ENCODE data around the gene GOLGA3.
A peak's percentile ranks its signal among the peaks of the same experiment; 100 is the strongest.

The GOLGA3 gene

DNA sequence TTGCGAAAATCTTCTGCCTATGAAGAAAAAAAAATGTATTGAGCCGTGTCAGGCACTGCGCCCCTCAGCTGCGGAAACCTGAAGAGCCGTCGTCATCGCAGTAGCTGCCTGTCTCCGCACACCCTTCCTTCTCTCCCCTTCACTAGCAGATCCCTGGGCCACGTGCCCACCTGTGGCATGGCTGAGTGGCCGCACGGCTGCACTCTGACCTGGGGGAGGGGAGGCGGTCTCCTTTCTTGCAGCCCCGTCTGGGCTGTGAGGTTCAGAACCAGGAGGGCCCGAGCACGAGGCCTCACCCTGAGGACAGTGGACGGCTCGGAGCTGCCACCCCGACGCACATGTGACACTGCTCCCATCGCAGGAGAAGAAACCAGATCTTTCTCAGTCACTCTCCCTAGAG, 93.2 kb downstream of the GOLGA3 start:
- peaks cover 98 to 100% (median 100%) of the 10 kb centered on the region in 11 experiments for H3K36me3 ChIP-seq
- no peak overlapping the region for H3K27ac ChIP-seq
- TF ChIP-seq Cebpa-rat (IDR thresholded peaks at IDR 0.05): no peak
- no peak overlapping the region for H3K4me3 ChIP-seq
- H3K27me3 ChIP-seq: no peaks in the 10 kb centered on the region
- no peak overlapping the region for H3K9ac ChIP-seq
- peaks cover 0 to 5% (median 0%) of the 10 kb centered on the region in 10 experiments; a peak in 3 of 20 replicates for H3K4me1 ChIP-seq
- H4K20me1 ChIP-seq: peaks cover 6 to 98% (median 80%) of the 10 kb centered on the region in 11 experiments
- H3K4me2 ChIP-seq: no peak overlapping the region
- H3K9me3 ChIP-seq (replicated peaks in 1 of 11): no peaks in the 10 kb centered on the region

GRCh38 chr12:132734206-132734605, 94.5 kb downstream of the GOLGA3 start:
- Histone ChIP-seq H3K36me3 (peaks cover 95 to 97% (median 97%) of the 10 kb centered on the region in 11 experiments), H3K27ac (no peak overlapping the region), H3K27me3 (no peaks in the 10 kb centered on the region), H3K9me3 (replicated peaks in 1 of 11) (no peaks in the 10 kb centered on the region), H3K4me2 (no peak overlapping the region), H3K4me1 (peaks cover 0 to 14% (median 0%) of the 10 kb centered on the region in 10 experiments; a peak in 4 of 20 replicates), H3K4me3 (no peak overlapping the region), H4K20me1 (peaks cover 6 to 95% (median 77%) of the 10 kb centered on the region in 11 experiments; a peak in 21 of 22 replicates), H3K9ac (no peak overlapping the region)
- TF ChIP-seq Cebpa-rat (IDR thresholded peaks at IDR 0.05): no peak

DNA sequence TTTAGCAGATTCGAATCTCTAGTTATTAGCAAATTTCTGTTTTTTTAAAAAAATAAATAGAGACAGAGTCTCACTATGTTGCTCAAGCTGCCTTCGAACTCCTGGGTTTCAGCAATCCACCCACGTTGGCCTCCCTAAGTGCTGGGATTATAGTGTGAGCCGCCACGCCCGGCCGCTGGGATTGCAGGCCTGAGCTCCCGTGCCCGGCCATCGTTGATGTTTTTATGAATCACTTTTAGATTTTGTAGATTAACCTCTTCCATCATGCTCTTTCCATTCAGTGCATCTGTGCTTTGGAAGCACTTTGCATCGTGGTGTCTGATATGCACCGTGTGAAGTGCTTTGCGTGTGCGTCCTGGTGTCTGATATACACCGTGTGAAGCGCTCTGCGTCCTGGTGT, 97.1 kb downstream of the GOLGA3 start:
- TF ChIP-seq Cebpa-rat (IDR thresholded peaks at IDR 0.05): no peak
- Histone ChIP-seq H3K4me1 (peaks cover 0 to 14% (median 0%) of the 10 kb centered on the region in 10 experiments; a peak in 4 of 20 replicates), H3K27me3 (no peaks in the 10 kb centered on the region), H3K4me2 (no peak overlapping the region), H3K4me3 (no peak overlapping the region), H4K20me1 (peaks cover 14 to 95% (median 79%) of the 10 kb centered on the region in 11 experiments; a peak in 21 of 22 replicates), H3K9me3 (replicated peaks in 1 of 11) (no peaks in the 10 kb centered on the region), H3K27ac (no peak overlapping the region), H3K9ac (no peak overlapping the region), H3K36me3 (peaks cover 95 to 97% (median 96%) of the 10 kb centered on the region in 11 experiments)

- no peak for TF ChIP-seq Cebpa-rat (IDR thresholded peaks at IDR 0.05)
- no peak overlapping the region; a peak in 2 of 22 replicates for H3K9ac ChIP-seq
- H3K27ac ChIP-seq: 0 out of 22 replicates have a peak overlapping the region, but pooled peaks of 1 of the 11 experiments have one; percentile 22
- no peak overlapping the region; a peak in 1 of 22 replicates for H3K4me2 ChIP-seq
- H3K36me3 ChIP-seq: peaks cover 95 to 97% (median 96%) of the 10 kb centered on the region in 11 experiments
- H3K9me3 ChIP-seq (replicated peaks in 1 of 11): no peaks in the 10 kb centered on the region
- H3K27me3 ChIP-seq: no peaks in the 10 kb centered on the region
- no peak overlapping the region for H3K4me3 ChIP-seq
- H4K20me1 ChIP-seq: peaks cover 14 to 96% (median 81%) of the 10 kb centered on the region in 11 experiments; a peak in 21 of 22 replicates
- H3K4me1 ChIP-seq: peaks cover 0 to 14% (median 0%) of the 10 kb centered on the region in 10 experiments; a peak in 4 of 20 replicates
Measured at GRCh38 chr12:132730353-132730752, 98.3 kb downstream of the GOLGA3 start.

DNA sequence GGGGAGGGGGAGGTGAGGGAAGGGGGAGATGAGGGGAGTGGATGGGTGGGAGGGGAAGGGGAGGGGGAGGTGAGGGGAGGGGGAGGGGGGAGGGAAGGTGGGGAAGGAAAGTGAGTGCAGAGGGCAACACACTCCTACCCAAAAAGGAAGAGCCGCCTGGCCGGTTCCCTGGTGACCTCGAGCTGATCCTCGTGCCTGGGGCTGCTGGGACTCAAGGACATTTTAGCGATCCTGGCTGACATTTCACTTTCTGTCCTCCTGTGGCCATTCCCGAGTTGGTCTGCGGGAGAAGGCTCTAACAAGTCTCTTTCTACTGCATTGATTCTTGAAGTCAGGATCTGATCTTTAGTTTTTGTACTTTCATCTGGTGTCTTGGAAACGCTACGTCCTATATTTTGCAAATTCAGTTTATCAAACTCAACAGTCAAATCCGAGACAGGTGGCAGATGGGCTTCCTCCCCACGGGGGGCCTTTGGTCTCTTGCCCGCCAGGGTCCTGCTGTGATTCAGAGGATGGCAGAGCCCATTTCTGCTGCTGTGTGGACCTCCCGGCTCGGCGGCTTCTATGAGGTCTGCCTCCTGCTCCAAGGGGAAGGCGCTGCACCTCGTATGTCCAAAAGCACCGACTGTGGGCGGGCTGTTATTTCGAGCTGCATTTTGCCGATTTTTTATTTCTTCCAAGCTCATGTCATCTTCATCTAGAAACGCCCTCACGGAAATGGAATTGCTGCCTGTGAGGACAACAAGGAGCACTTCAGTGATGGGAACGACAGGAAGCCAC, 98.9 kb downstream of the GOLGA3 start:
- H3K9me3 ChIP-seq (replicated peaks in 1 of 11): no peaks in the 10 kb centered on the region
- no peaks in the 10 kb centered on the region for H3K27me3 ChIP-seq
- H3K27ac ChIP-seq: peak overlapping the region in 2 of 11 experiments; percentile 13 to 22; a peak in 1 of 22 replicates
- peaks cover 95 to 97% (median 96%) of the 10 kb centered on the region in 11 experiments for H3K36me3 ChIP-seq
- H4K20me1 ChIP-seq: peaks cover 16 to 96% (median 82%) of the 10 kb centered on the region in 11 experiments
- H3K9ac ChIP-seq: no peak overlapping the region
- H3K4me3 ChIP-seq: no peak overlapping the region
- H3K4me2 ChIP-seq: no peak overlapping the region; a peak in 1 of 22 replicates
- peaks cover 0 to 14% (median 0%) of the 10 kb centered on the region in 10 experiments; a peak in 4 of 20 replicates for H3K4me1 ChIP-seq
- no peak for TF ChIP-seq Cebpa-rat (IDR thresholded peaks at IDR 0.05)

DNA sequence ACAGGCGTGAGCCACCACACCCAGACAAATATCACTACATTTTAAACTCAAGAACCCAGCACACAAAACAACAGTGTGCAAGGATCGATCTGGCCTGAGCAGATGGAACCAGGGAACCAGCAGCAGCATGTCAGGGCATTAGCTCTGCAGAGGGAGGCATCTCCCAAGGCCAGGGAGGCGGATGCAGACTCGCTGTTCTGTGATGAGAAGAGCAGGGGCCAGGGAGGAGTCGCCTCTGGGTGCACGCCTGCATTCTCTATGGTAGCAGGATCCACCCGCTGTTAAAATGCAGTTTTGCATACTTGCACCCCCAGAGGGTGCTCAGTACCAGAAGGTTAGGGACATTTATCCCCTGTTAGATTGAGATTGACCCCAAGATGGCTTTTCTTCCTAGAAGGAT, 100.2 kb downstream of the GOLGA3 start:
- Histone ChIP-seq H3K4me1 (peaks cover 0 to 14% (median 0%) of the 10 kb centered on the region in 10 experiments; a peak in 4 of 20 replicates), H4K20me1 (peaks cover 29 to 96% (median 85%) of the 10 kb centered on the region in 11 experiments), H3K27me3 (no peaks in the 10 kb centered on the region), H3K9me3 (replicated peaks in 1 of 11) (no peaks in the 10 kb centered on the region), H3K36me3 (peaks cover 95 to 97% (median 96%) of the 10 kb centered on the region in 11 experiments), H3K4me3 (no peak overlapping the region), H3K4me2 (no peak overlapping the region), H3K9ac (no peak overlapping the region), H3K27ac (no peak overlapping the region)
- no peak for TF ChIP-seq Cebpa-rat (IDR thresholded peaks at IDR 0.05)

DNA sequence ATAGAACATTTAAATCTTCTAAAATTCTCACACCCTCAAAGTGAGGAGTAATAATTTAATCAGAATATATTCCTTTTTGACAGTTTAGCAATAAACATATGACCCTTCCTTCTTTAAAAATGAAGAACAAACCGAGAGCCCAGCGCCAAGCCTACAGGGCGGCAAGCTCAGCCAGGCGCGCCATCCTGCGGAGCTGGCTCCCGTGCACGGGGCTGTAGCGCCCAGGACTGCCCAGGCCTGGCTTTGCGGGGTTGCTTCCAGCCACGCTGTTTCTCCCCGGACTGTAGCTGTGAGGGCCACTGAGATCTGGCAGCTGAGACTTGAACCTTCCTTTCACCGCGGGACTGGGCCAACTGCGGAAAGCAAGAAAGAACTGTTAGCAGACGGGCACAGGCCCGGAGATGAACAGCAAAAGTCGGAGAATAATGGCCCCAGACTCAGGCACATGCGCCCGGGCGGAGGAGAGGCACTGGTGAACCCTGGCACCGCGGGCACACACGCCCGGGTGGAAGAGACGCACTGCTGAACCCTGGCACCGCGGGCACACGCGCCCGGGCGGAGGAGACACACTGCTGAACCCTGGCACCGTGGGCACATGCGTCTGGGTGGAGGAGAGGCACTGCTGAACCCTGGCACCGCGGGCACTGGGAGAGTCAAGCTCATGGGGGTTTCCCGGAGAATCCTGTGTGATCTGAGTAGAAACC, 101.4 kb downstream of the GOLGA3 start:
- H4K20me1 ChIP-seq: peaks cover 39 to 97% (median 93%) of the 10 kb centered on the region in 11 experiments
- H3K4me2 ChIP-seq: no peak overlapping the region

DNA sequence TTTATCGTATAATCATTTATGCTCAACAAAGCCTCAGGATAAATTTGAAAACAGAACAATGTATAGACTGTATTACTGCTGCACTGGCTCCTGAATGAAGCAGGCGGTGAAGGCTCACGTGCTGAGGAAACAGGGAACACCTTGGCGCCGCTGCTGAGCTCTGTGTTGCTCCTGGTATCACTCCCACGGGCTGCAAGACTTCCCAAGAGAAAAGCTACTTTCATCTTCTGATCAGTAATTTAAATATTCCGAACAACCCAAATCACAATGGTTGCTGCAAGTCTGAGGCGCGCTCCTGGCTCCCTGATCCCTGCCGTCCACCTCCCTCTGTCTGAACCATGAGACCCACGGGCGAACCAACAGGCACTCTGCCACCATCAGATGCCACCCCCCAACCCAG, 102.3 kb downstream of the GOLGA3 start:
- no peak for TF ChIP-seq Cebpa-rat (IDR thresholded peaks at IDR 0.05)
- peaks cover 43 to 96% (median 92%) of the 10 kb centered on the region in 11 experiments for H4K20me1 ChIP-seq
- peaks cover 0 to 14% (median 0%) of the 10 kb centered on the region in 10 experiments; a peak in 4 of 20 replicates for H3K4me1 ChIP-seq
- H3K4me3 ChIP-seq: no peak overlapping the region
- H3K4me2 ChIP-seq: no peak overlapping the region
- H3K9ac ChIP-seq: no peak overlapping the region
- no peak overlapping the region for H3K27ac ChIP-seq
- no peaks in the 10 kb centered on the region for H3K27me3 ChIP-seq
- H3K9me3 ChIP-seq (replicated peaks in 1 of 11): no peaks in the 10 kb centered on the region
- H3K36me3 ChIP-seq: peaks cover 93 to 97% (median 95%) of the 10 kb centered on the region in 11 experiments

More for the DNA sequence above, 101.4 kb downstream of the GOLGA3 start:
- Histone ChIP-seq H3K27ac (no peak overlapping the region), H3K36me3 (peaks cover 95 to 97% (median 96%) of the 10 kb centered on the region in 11 experiments), H3K4me1 (peaks cover 0 to 14% (median 0%) of the 10 kb centered on the region in 10 experiments; a peak in 4 of 20 replicates), H3K27me3 (no peaks in the 10 kb centered on the region), H3K4me3 (no peak overlapping the region), H3K9ac (no peak overlapping the region), H3K9me3 (replicated peaks in 1 of 11) (no peaks in the 10 kb centered on the region)
- TF ChIP-seq Cebpa-rat (IDR thresholded peaks at IDR 0.05): no peak

Measured in BLaER1 treated with 17β-estradiol and CSF1 and Interleukin-3, amounts not matched to agents 10 nM and 100 nM (cell line).